HCT116 (cell line): Measurements from ENCODE around the gene NT5DC2. TPM values are rescaled to one million over a fixed set of nuclear protein-coding genes. Genes with fewer than 3 reads are reported as not detected.

Source experiments
- ATAC-seq: fragments of 200-7000 bp; cut with Tn5 transposase; 2 replicates; pipeline ENCODE4 v1.9.1; 2020; ENCODE audit warnings: mild to moderate bottlenecking, moderate library complexity
- BruUV-seq: library from RNA; stranded (reverse); fragments of 400-500 nt; replicated peaks from 2 replicates; lab custom pipeline; 2021; lab: Mats Ljungman, UMichigan
- CTCF ChIA-PET: fragments of 300-600 bp; sonication (Branson Sonifier 250); formaldehyde crosslinking; loops from one replicate; lab custom pipeline; 2021; ENCODE audit warnings: antibody characterized with exemption; lab: Charles Lee
- POLR2A ChIA-PET: fragments of 300-600, 350-600 bp; sonication (Branson Sonifier 250); formaldehyde crosslinking; loops from one replicate; lab custom pipeline; 2021; ENCODE audit warnings: antibody characterized with exemption; lab: Charles Lee
- RAD21 ChIA-PET, 2 experiments: fragments of 300-600 bp; sonication (Branson Sonifier 250); formaldehyde crosslinking; loops; one replicate each; lab custom pipeline; 2023; ENCODE audit warnings: low total read pairs in 2 of 2; ENCODE audit not compliant: uncharacterized antibody in 2 of 2, unreplicated experiment in 2 of 2, low non-redundant PET in 1 of 2; lab: Charles Lee
- DNase-seq: peaks from one replicate; pipeline ENCODE4 v3.0.0-alpha.2; 2010; ENCODE audit warnings: low read depth, low spot score
- H2AFZ ChIP-seq: fragments of 200-600 bp; shearing (Covaris generic), sonication (generic); 2 replicates; pipeline ENCODE4 v1.6.1; 2017; ENCODE audit warnings: low read depth, mixed run types, mixed read lengths, antibody characterized with exemption, low read length; ENCODE audit not compliant: poor library complexity, severe bottlenecking
- H3K27ac ChIP-seq: 2 replicates; pipeline ENCODE4 v1.5.1; 2012; ENCODE audit warnings: low read depth, low read length
- H3K27me3 ChIP-seq: fragments of 200-600 bp; sonication (generic); 2 replicates; pipeline ENCODE4 v1.6.1; 2016; ENCODE audit warnings: mixed run types, low read length, mixed read lengths; ENCODE audit not compliant: insufficient read depth
- H3K36me3 ChIP-seq, 2 experiments: fragments of 200-500 bp in 1 of 2; fragments of 200-600 bp in 1 of 2; sonication (Bioruptor generic) in 1 of 2; sonication (generic) in 1 of 2; 2 replicates each; pipeline versions ENCODE4 v1.5.1 to v1.6.1; 2014 to 2016; ENCODE audit warnings: low read length in 2 of 2, inconsistent platforms in 1 of 2, mixed read lengths in 1 of 2, mixed run types in 1 of 2; ENCODE audit not compliant: insufficient read depth in 2 of 2, control insufficient read depth in 1 of 2
- H3K4me1 ChIP-seq, 2 experiments: fragments of 200-600 bp in 1 of 2; sonication (generic) in 1 of 2; 2 replicates each; pipeline versions ENCODE4 v1.5.1 to v1.6.1; 2012 to 2017; ENCODE audit warnings: low read length in 2 of 2, inconsistent platforms in 1 of 2, mild to moderate bottlenecking in 1 of 2, mixed read lengths in 1 of 2, mixed run types in 1 of 2, moderate library complexity in 1 of 2; ENCODE audit not compliant: insufficient read depth in 2 of 2, control insufficient read depth in 1 of 2
- H3K4me2 ChIP-seq: fragments of 200-600 bp; sonication (generic); 2 replicates; pipeline ENCODE4 v1.6.1; 2017; ENCODE audit warnings: mixed run types, low read length, mixed read lengths
- H3K4me3 ChIP-seq, 2 experiments: fragments of 200-600 bp in 1 of 2; sonication (generic) in 1 of 2; replicated peaks in 1 of 2; 2 replicates each; pipeline ENCODE4 v1.5.1; 2011 to 2016; ENCODE audit warnings: low read length in 2 of 2, control low read depth in 1 of 2, low read depth in 1 of 2, mild to moderate bottlenecking in 1 of 2, mixed read lengths in 1 of 2, mixed run types in 1 of 2
- H3K79me2 ChIP-seq: fragments of 200-600 bp; sonication (generic); 2 replicates; pipeline ENCODE4 v1.6.1; 2017; ENCODE audit warnings: mild to moderate bottlenecking, mixed run types, low read length, moderate library complexity, mixed read lengths; ENCODE audit not compliant: insufficient read depth
- H3K9ac ChIP-seq: fragments of 200-600 bp; sonication (generic); 2 replicates; pipeline ENCODE4 v1.6.1; 2016; ENCODE audit warnings: low read length, mixed read lengths
- H3K9me2 ChIP-seq: fragments of 200-600 bp; sonication (generic), shearing (Covaris generic); 2 replicates; pipeline ENCODE4 v1.6.1; 2017; ENCODE audit warnings: mixed run types, mild to moderate bottlenecking, moderate library complexity; ENCODE audit not compliant: insufficient read depth
- H3K9me3 ChIP-seq, 2 experiments: fragments of 200-500 bp in 1 of 2; fragments of 200-600 bp in 1 of 2; sonication (Bioruptor generic) in 1 of 2; sonication (generic) in 1 of 2; 2 replicates each; pipeline ENCODE4 v1.6.1; 2014 to 2017; ENCODE audit warnings: low read length in 2 of 2, mixed read lengths in 2 of 2, inconsistent platforms in 1 of 2, low read depth in 1 of 2, mild to moderate bottlenecking in 1 of 2, mixed run types in 1 of 2, moderate library complexity in 1 of 2; ENCODE audit not compliant: control insufficient read depth in 1 of 2, insufficient read depth in 1 of 2
- H4K20me1 ChIP-seq: fragments of 200-600 bp; sonication (generic), shearing (Covaris generic); 2 replicates; pipeline ENCODE4 v1.6.1; 2017; ENCODE audit warnings: mixed run types, mild to moderate bottlenecking, moderate library complexity; ENCODE audit not compliant: insufficient read depth
- ATF3 ChIP-seq: IDR thresholded peaks from 2 replicates; pipeline ENCODE4 v1.6.1; 2012
- CBX3 ChIP-seq: IDR thresholded peaks from 2 replicates; pipeline ENCODE4 v1.6.1; 2012; ENCODE audit warnings: low read depth
- CEBPB ChIP-seq: IDR thresholded peaks from 2 replicates; pipeline ENCODE4 v1.6.1; 2012; ENCODE audit warnings: low read depth
- EGR1 ChIP-seq: IDR thresholded peaks from 2 replicates; pipeline ENCODE4 v1.6.1; 2012; ENCODE audit warnings: low read depth
- EZH2 ChIP-seq: fragments of 200-600 bp; sonication (generic); IDR thresholded peaks from 2 replicates; pipeline ENCODE4 v1.6.1; 2017; ENCODE audit warnings: antibody characterized with exemption, mixed run types
- EZH2phosphoT487 ChIP-seq: fragments of 200-600 bp; IDR thresholded peaks from 2 replicates; pipeline ENCODE4 v1.6.1; 2018; ENCODE audit warnings: antibody characterized with exemption, borderline replicate concordance
- SIN3A ChIP-seq: IDR thresholded peaks from 2 replicates; pipeline ENCODE4 v1.6.1; 2012; ENCODE audit warnings: low read depth
- SP1 ChIP-seq: IDR thresholded peaks from 2 replicates; pipeline ENCODE4 v1.6.1; 2012; ENCODE audit warnings: low read depth
- TCF7L2 ChIP-seq: IDR thresholded peaks from 2 replicates; pipeline ENCODE4 v1.7.0; 2011; ENCODE audit warnings: borderline replicate concordance, inconsistent platforms; ENCODE audit not compliant: insufficient read depth, insufficient read length; ENCODE audit errors: extremely low read depth
- ZBTB33 ChIP-seq: IDR thresholded peaks from 2 replicates; pipeline ENCODE4 v1.6.1; 2011; ENCODE audit warnings: mild to moderate bottlenecking, low read length, moderate library complexity; ENCODE audit not compliant: insufficient replicate concordance; ENCODE audit errors: extremely low read depth
- ZFX ChIP-seq: fragments of 450-650 bp; IDR thresholded peaks from 2 replicates; pipeline ENCODE4 v1.6.1; 2017
- intact Hi-C: fragments of 100-400 bp; cut with micrococcal nuclease; formaldehyde crosslinking; loops from 2 replicates; pipeline ENCODE4 v1.10.0; 2022
- total RNA-seq: library from RNA; stranded (reverse); gene quantifications from one replicate; pipeline ENCODE4 v1.2.1, GENCODE V29; 2021; ENCODE audit not compliant: unreplicated experiment

NT5DC2 gene
- total RNA-seq, 1 experiment from 2014 or later = 125 TPM

- no peak within 1 kb of the TSS for H3K4me2 ChIP-seq
- no TSS peak for BruUV-seq
- H3K36me3 ChIP-seq = peaks cover 0 to 19% of the 10 kb centered on the region in 2 experiments; a peak in 2 of 4 replicates
- no peaks in the 10 kb centered on the region for H3K4me1 ChIP-seq
- RAD21 ChIA-PET = no interaction called here
- H3K27ac ChIP-seq = no peak within 1 kb of the TSS
- no peak for ATAC-seq
- H3K27me3 ChIP-seq = no peaks in the 10 kb centered on the region
- intact Hi-C loops = no loop called here
- H3K9me2 ChIP-seq = no peaks in the 10 kb centered on the region
- no peak within 1 kb of the TSS for H3K4me3 ChIP-seq
- POLR2A ChIA-PET = interaction anchor here (0.6 kb wide), 1 partner anchor 750 kb away, joined by 3 read pairs; no protein-coding TSS in a partner anchor
- no peak within 1 kb of the TSS for H2AFZ ChIP-seq
- DNase-seq = no peak
- no peak for TF ChIP-seq ATF3
- no peak for TF ChIP-seq ZBTB33
- TF ChIP-seq SIN3A = no peak
- no peak for TF ChIP-seq CEBPB
- no peak for TF ChIP-seq EGR1
- no peak for TF ChIP-seq EZH2
- no peak for TF ChIP-seq SP1
- no peak for TF ChIP-seq ZFX
- no peak for TF ChIP-seq CBX3
- no peak for TF ChIP-seq TCF7L2
- no peak for TF ChIP-seq EZH2phosphoT487
- no peaks in the 10 kb centered on the region for H3K9me3 ChIP-seq
- H4K20me1 ChIP-seq = no peaks in the 10 kb centered on the region
- no peak within 1 kb of the TSS for H3K9ac ChIP-seq
- CTCF ChIA-PET = no interaction called here
- no peaks in the 10 kb centered on the region for H3K79me2 ChIP-seq
These were observed 38.7 kb downstream of the NT5DC2 start, which contains the start of gene STAB1 for GRCh38 chr3:52494886-52495495. Gene STAB1, plus strand, starts transcription at chr3:52495338. Its CDS starts 76 bp downstream, at chr3:52495414.
